Body of pancreas (tissue), 2 donors: Measurements from ENCODE around the gene CXADR. TPM values are rescaled to one million over a fixed set of nuclear protein-coding genes. Genes with fewer than 3 reads are reported as not detected.

Source experiments
- small RNA-seq: library from RNA; depleted of rRNA; stranded (forward); fragments of <200 nt; gene quantifications from one replicate; pipeline ENCODE3, GENCODE V24; 2016
- total RNA-seq, 2 donors: library from RNA; depleted of rRNA; stranded (reverse); fragments of >200 nt; gene quantifications; one replicate each; pipeline ENCODE4 v1.1.0, GENCODE V29; 2016

CXADR gene
- total RNA-seq, 2 donors from 2014 or later: 28.8 to 41.9 TPM

Small RNA genes lying within 50 kb of the gene (small RNA-seq; reads per million reads assigned to genes)
- gene RF00019 (not detected), gene RN7SL163P (not detected), gene RPL39P40 (not detected)

Other genes with a start within 250 kb of the CXADR start
- 10 to 100 TPM; 16.6 to 55.4 TPM for gene BTG3, start 99.9 kb downstream of the CXADR start, total RNA-seq